Stomach (tissue), 4 donors: ENCODE data around the gene ZNF672.
"Not testable (repeated sequence)": the region's sequence is repeated elsewhere in the genome, so short reads cannot be mapped to it uniquely, and the experiment has no call there.

Experiments used
- CTCF ChIP-seq, 7 experiments: fragments of 450-650 bp in 4 of 7; fragments of 200-600 bp in 3 of 7; sonication (generic) in 3 of 7; IDR thresholded peaks; one replicate each; pipeline ENCODE4 v1.5.1; 2016 to 2019; ENCODE audit warnings: antibody characterized with exemption in 7 of 7, control low read depth in 2 of 7, mild to moderate bottlenecking in 1 of 7
- EP300 ChIP-seq: sonication (generic); formaldehyde crosslinking; IDR thresholded peaks from one replicate; pipeline ENCODE4 v1.6.1; 2017; ENCODE audit warnings: antibody characterized with exemption

- TF ChIP-seq CTCF (IDR thresholded peaks at IDR 0.05); EP300: not testable (repeated sequence)
These were observed 34.5 kb upstream of the ZNF672 start for GRCh38 chr1:248803501-248803900.
